Adrenal gland (tissue), 12 donors: ENCODE data around the gene TIGD3. TPM values are rescaled to one million over a fixed set of nuclear protein-coding genes. Genes with fewer than 3 reads are reported as not detected.
A peak's percentile ranks its signal among the peaks of the same experiment; 100 is the strongest.

ENCODE experiments used
- DNase-seq, 7 donors: peaks; one replicate each; pipeline ENCODE4 v3.0.0-alpha.2; 2019 to 2020
- H3K27ac ChIP-seq, 5 donors: fragments of 200-600 bp; sonication (generic) in 4 of 5; 1 replicate in 3 of 5; 2 replicates in 2 of 5; pipeline versions ENCODE4 v1.5.1 to v1.8.0; 2016 to 2020; ENCODE audit warnings: mild to moderate bottlenecking in 1 of 5
- H3K27me3 ChIP-seq: fragments of 200-600 bp; 2 replicates; pipeline ENCODE4 v1.8.0; 2021
- H3K36me3 ChIP-seq, 2 donors: fragments of 200-600 bp; replicated peaks in 1 of 2; 1 replicate in 1 of 2; 2 replicates in 1 of 2; pipeline versions ENCODE4 v1.5.1 to v1.8.0; 2018 to 2022
- H3K4me1 ChIP-seq, 2 donors: fragments of 200-600 bp; replicated peaks in 1 of 2; 1 replicate in 1 of 2; 2 replicates in 1 of 2; pipeline versions ENCODE4 v1.5.1 to v1.8.0; 2018 to 2021
- H3K4me3 ChIP-seq, 4 donors: fragments of 200-600 bp; sonication (generic) in 3 of 4; one replicate each; pipeline ENCODE4 v1.5.1; 2016 to 2018
- H3K9me3 ChIP-seq, 3 donors: fragments of 200-600 bp; sonication (generic) in 1 of 3; replicated peaks in 1 of 3; 1 replicate in 2 of 3; 2 replicates in 1 of 3; pipeline versions ENCODE4 v1.5.1 to v1.8.0; 2016 to 2021
- CTCF ChIP-seq, 6 experiments: fragments of 450-650 bp in 4 of 6; fragments of 200-600 bp in 2 of 6; sonication (generic) in 1 of 6; IDR thresholded peaks; 1 replicate in 5 of 6; 2 replicates in 1 of 6; pipeline versions ENCODE4 v1.5.1 to v1.8.0; 2016 to 2021; ENCODE audit warnings: antibody characterized with exemption in 6 of 6, mild to moderate bottlenecking in 2 of 6, moderate library complexity in 1 of 6
- POLR2A ChIP-seq, 2 donors: fragments of 450-650 bp; IDR thresholded peaks; one replicate each; pipeline ENCODE4 v1.6.1; 2017; ENCODE audit warnings: antibody characterized with exemption in 2 of 2, mild to moderate bottlenecking in 2 of 2, moderate library complexity in 1 of 2
- WGBS, 4 donors: extraction: QIAGEN DNeasy Blood & Tissue Kit in 2 of 4; methylation state at CpG; one replicate each; pipeline versions ENCODE4 v1.1.5 to v1.1.7; 2013 to 2017; 5-methylcytosine and 5-hydroxymethylcytosine counted together
- intact Hi-C, 2 donors: fragments of 100-400 bp; cut with DNase I; formaldehyde crosslinking; loops; one replicate each; pipeline versions ENCODE4 v1.14.1 to v1.15.0; 2022 to 2023
- polyA plus RNA-seq, 3 donors: library from polyadenylated mRNA; stranded (reverse); fragments of 200-250 nt in 2 of 3; fragments of 350-450 nt in 1 of 3; fragmentation: Illumina TruSeq in 1 of 3; extraction: RNeasy Lipid Tissue Mini Kit (QIAGEN cat#74804) in 1 of 3; gene quantifications; one replicate each; pipeline ENCODE4 v1.2.3, GENCODE V29; 2013 to 2014
- total RNA-seq, 9 donors: library from RNA; depleted of rRNA in 4 of 9; stranded (reverse); fragments of >200 nt in 4 of 9; fragments of 120-200 nt in 1 of 9; fragmentation: NEBNext Ultra II Directional in 1 of 9; extraction: Animal tissue kit (Norgen Biotek cat#: 25700) in 1 of 9; gene quantifications; one replicate each; pipeline versions ENCODE4 v1.1.0 to v1.2.4, GENCODE V29; 2013 to 2023
- donor health status: healthy with polysubstance abuse.
- donor health status: Bipolar disorder and iron deficiency.
- donor health status: DM: yes; HTN: yes; CAD: no.
- donor health status: DM: no; HTN: no; CAD: no.
- donor health status: DM: no; HTN: no; CAD: no.
- donor health status: DM: yes; HTN: yes; CAD: no.

The TIGD3 gene
- total and polyA plus RNA-seq, 12 donors: 0.11 to 0.96 (median 0.33) TPM; not detected in 1

GRCh38 chr11:65390099-65390941, 35.8 kb downstream of the TIGD3 start:
- peak overlapping the region in 4 of 5 donors; percentile 61 to 91 (median 76) for H3K27ac ChIP-seq
- DNase-seq: peak in 1 of 7 donors; percentile 43
- H3K27me3 ChIP-seq: no peaks in the 10 kb centered on the region
- intact Hi-C loops: no loop called here
- peak overlapping the region in 1 of 4 donors; percentile 7 for H3K4me3 ChIP-seq
- peaks cover 43 to 65% of the 10 kb centered on the region in 2 donors for H3K4me1 ChIP-seq
- no peaks in the 10 kb centered on the region for H3K9me3 ChIP-seq
- TF ChIP-seq POLR2A (IDR thresholded peaks at IDR 0.05) (no peak), CTCF (IDR thresholded peaks at IDR 0.05) (no peak)
- H3K36me3 ChIP-seq: peaks cover 0 to 23% of the 10 kb centered on the region in 2 donors
- 49 to 60% (median 55%) methylated on average over 14 to 21 of the region's 21 CpGs for WGBS, 4 donors

GRCh38 chr11:65390996-65391395, 36.4 kb downstream of the TIGD3 start:
- TF ChIP-seq CTCF (IDR thresholded peaks at IDR 0.05): peak in 3 of 6 experiments; percentile 14 to 36 (median 25)
- no peak for TF ChIP-seq POLR2A (IDR thresholded peaks at IDR 0.05)
- Histone ChIP-seq H3K27ac (peak overlapping the region in 4 of 5 donors; percentile 61 to 91 (median 76)), H3K36me3 (peaks cover 0 to 29% of the 10 kb centered on the region in 2 donors), H3K27me3 (no peaks in the 10 kb centered on the region), H3K4me3 (peak overlapping the region in 1 of 4 donors; percentile 7), H3K4me1 (peaks cover 37 to 58% of the 10 kb centered on the region in 2 donors), H3K9me3 (no peaks in the 10 kb centered on the region)
- DNase-seq: peak in 5 of 7 donors; percentile 53 to 85 (median 65)
- intact Hi-C loops: no loop called here
- WGBS, 4 donors: 14 to 30% (median 24%) methylated on average over 1 to 9 of the region's 9 CpGs

GRCh38 chr11:65392186-65392829, 37.8 kb downstream of the TIGD3 start:
- H3K4me3 ChIP-seq: no peak overlapping the region
- no peak for DNase-seq
- peak overlapping the region in 2 of 5 donors; percentile 81 to 91 for H3K27ac ChIP-seq
- H3K36me3 ChIP-seq: peaks cover 0 to 42% of the 10 kb centered on the region in 2 donors
- intact Hi-C loops: no loop called here
- no peak for TF ChIP-seq CTCF (IDR thresholded peaks at IDR 0.05)
- TF ChIP-seq POLR2A (IDR thresholded peaks at IDR 0.05): no peak
- peaks cover 30 to 50% of the 10 kb centered on the region in 2 donors for H3K4me1 ChIP-seq
- H3K27me3 ChIP-seq: no peaks in the 10 kb centered on the region
- WGBS, 4 donors: 81 to 84% (median 84%) methylated on average over 11 to 13 of the region's 13 CpGs
- no peaks in the 10 kb centered on the region for H3K9me3 ChIP-seq

GRCh38 chr11:65392899-65393298, 38.3 kb downstream of the TIGD3 start:
- H3K27ac ChIP-seq: peak overlapping the region in 1 of 5 donors; percentile 81
- 65 to 88% (median 80%) methylated on average over 5 of the region's 5 CpGs for WGBS, 4 donors
- DNase-seq: no peak
- no peaks in the 10 kb centered on the region for H3K27me3 ChIP-seq
- H3K4me3 ChIP-seq: no peak overlapping the region
- TF ChIP-seq CTCF (IDR thresholded peaks at IDR 0.05) (no peak), POLR2A (IDR thresholded peaks at IDR 0.05) (no peak)
- H3K9me3 ChIP-seq: no peaks in the 10 kb centered on the region
- H3K36me3 ChIP-seq: peaks cover 0 to 48% of the 10 kb centered on the region in 2 donors
- peaks cover 24 to 44% of the 10 kb centered on the region in 2 donors for H3K4me1 ChIP-seq
- intact Hi-C loops: no loop called here
